HG03442 (cell line): Measurements from ENCODE around the gene PRKN.
"Not testable (repeated sequence)": the region's sequence is repeated elsewhere in the genome, so short reads cannot be mapped to it uniquely, and the experiment has no call there.

Experiments
- ATAC-seq: cut with Tn5 transposase; IDR thresholded peaks from one replicate; pipeline ENCODE4 v1.9.1; 2021; ENCODE audit warnings: mild to moderate bottlenecking, moderate library complexity; ENCODE audit not compliant: unreplicated experiment

The PRKN gene

GRCh38 chr6:162541019-162541601, 186.5 kb downstream of the PRKN start:
- no peak for ATAC-seq

- no peak for ATAC-seq
Measured at GRCh38 chr6:162539321-162539720, 188.2 kb downstream of the PRKN start.

DNA sequence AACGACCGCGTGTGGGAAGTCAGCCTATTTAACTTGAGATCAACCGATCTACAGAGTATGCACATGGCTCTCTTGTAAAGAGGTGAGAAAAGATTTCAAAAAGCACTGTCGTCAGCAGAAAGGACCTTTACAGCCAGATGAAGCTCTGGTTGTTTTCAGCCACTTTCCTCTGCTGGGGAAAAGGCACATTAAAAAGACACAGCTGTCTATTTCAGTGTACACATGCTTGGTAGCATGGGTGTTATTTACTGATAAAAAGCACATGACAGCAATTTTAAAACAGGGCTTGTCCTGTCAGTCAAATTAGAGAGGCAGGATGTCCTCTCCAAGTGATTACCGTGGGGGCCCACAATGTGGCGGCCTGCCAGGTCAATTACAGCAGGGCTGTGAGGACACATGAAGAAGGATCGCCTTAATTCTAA, 188.9 kb downstream of the PRKN start:
- no peak for ATAC-seq

GRCh38 chr6:162533009-162533400, 194.6 kb downstream of the PRKN start:
- ATAC-seq, result no peak

DNA sequence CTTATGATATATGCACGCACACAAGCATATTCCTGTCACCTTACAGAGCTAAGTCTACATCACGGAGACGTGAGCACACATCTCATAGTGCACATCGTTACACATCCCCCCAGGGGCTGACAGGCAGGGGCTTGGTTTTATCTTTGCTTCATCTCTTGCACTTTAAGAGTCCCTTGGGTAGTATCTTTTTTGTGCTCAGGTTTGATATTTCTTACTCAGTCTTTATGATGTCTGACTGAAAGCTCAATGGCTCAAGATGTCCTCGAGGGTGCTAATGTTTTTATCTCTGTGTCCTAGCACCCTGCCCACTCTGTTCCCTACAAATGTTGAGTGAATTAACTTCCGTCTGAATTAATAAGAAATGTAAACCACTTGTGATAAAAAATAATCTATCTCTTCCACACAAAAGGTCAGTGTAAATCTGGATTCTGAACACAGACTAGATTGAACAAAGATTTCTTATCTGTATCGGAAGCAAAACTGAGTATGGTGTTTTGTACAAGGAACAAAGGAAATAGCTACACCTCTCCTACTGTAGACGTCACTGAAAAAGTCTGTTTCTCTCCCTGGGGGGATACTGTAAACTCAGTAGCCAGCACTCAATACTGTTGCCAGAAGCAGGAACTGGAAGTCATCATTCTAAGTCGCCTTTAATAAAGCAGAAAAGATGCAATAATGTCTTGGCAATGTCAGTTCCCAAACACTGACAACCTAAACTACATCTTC, 195.1 kb downstream of the PRKN start:
- ATAC-seq, result no peak

GRCh38 chr6:162531391-162531790, 196.2 kb downstream of the PRKN start:
- not testable (repeated sequence) for ATAC-seq

DNA sequence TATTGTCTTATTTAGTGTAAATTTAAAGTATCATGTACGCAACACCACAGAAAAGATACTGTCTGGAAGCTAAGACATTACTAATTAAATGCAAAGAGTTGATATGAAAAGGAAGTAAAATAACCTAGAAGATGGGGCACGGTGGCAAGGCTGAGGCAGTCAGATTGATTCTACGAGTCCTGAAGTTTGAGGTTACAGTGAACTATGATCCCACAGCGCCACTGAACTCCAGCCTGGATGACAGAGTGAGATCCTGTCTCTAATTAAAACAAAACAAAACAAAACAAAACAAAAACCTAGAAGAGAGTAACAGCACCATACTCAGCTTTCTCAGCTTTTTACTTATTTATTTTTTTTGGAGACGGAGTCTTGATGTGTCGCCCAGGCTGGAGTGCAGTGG, 199.0 kb downstream of the PRKN start:
- no peak for ATAC-seq

DNA sequence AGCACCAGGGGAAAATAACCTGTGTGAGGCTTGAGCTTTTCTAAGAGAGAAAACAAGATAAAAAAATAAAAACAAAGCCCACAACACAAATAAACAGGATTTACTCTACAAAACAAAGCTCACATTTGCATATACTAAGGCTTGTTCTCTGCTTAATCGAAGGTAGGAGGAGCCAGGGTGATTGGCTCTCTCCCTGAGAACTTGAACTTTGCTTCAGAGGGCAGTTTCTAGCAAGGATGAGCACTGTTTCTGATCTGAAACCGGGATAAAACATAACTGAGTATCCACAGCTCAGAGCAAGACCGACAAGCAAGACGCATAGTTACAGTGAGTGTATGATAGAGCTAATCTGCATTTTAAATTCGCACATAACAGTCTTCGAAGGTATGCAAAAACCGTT, 200.6 kb downstream of the PRKN start:
- no peak for ATAC-seq

DNA sequence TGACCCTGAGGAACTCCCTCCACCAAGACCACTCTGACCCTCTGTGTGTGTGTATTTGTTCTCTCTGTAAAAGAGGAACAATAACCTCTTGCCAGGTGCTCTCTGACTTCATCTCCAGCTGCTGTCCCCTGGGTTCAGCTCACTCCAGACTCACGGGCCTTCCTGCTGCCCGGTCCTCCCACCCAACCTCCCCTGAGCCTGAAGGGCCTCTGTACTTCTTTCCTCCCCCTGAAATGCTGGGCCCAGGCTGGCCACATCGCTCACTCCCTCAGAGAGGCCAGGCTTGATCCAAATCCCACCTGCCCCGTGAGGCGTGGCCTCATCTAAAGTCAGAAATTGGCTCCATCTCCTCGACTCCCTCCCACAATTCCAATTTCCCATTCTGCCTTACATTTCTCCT, 202.4 kb downstream of the PRKN start:
- ATAC-seq, result no peak

- no peak for ATAC-seq
Measured at GRCh38 chr6:162512744-162513143, 214.8 kb downstream of the PRKN start.

DNA sequence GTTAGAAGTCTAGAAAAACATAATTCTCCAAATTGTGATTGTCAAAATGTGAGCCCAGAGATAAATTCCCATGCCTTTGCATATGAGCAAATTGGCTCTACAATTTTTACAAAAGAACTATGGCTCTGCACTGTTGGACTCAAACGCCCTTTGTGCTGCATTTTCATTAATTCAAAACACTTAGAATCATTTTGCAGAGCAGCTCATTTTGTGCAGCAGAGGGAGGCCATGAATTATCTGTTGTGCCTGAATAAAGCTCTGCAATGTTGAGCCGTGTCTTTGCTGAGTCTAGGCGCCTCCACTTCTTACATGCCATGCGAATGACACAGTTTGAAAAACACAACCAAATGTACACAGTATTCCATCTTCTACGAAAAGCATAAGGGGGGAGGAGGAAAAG, 230.2 kb downstream of the PRKN start:
- no peak for ATAC-seq

- ATAC-seq, result no peak
Measured at GRCh38 chr6:162493917-162494316, 233.6 kb downstream of the PRKN start.

GRCh38 chr6:162491637-162492036, 235.9 kb downstream of the PRKN start:
- ATAC-seq, result no peak

DNA sequence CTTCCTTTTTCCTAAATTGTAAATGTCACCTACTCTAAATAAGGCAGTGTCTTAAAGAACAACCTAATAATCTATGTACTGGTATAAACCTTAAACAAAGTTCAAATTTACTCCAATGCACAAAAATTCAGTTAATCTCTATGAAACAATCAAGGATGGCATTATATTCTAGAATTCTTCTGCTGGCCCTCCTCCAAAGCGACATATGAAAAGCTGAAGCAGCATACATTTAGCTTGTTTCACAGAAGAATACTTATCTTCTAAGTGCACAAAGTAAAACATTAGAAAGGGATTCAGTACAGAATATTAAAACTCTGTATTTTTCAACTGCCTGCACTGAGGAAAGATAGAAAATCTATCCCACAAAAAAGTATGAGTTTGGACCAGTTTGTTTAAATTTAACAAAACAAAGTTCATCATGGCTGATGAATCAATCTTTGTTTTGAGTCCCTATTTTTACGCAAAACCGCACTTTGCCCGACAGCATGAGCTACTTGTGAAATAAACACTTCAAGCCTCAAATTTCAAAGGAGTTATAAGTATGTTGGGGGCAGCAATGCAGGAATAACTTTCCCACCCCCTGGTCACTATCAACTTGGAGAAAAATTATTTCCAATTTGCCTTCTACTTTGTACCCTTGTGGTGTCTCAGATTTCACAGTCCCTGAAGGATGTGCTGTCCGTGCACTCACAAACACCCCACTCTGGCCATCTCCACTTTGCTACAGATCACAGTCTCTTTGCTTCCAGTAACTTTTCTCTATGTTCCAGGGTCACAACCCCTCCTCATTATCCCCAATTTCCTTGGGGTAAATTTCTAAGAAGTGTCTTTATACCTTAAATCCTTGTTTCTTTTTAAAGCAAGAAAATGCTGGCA, 238.2 kb downstream of the PRKN start:
- no peak for ATAC-seq

DNA sequence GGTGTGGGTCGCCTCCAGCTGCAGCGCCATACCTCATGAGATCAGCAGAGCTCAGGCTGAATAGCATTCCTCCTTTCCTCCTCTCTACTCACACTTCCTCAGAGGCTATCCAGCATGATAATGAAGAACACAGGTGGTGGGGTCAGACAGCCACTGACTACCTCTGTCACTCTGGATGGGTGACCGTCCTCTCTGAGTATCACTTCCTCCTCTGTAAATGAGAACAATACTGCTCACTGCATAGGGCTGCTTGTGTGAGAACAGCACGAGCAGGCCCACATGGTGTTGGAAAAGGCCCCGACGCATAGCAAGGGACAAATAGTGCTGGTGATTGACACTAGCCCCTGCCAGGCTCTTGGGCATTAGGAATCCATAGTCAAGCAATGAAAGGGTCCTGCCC, 239.1 kb downstream of the PRKN start:
- no peak for ATAC-seq

GRCh38 chr6:162485464-162485863, 242.1 kb downstream of the PRKN start:
- no peak for ATAC-seq

DNA sequence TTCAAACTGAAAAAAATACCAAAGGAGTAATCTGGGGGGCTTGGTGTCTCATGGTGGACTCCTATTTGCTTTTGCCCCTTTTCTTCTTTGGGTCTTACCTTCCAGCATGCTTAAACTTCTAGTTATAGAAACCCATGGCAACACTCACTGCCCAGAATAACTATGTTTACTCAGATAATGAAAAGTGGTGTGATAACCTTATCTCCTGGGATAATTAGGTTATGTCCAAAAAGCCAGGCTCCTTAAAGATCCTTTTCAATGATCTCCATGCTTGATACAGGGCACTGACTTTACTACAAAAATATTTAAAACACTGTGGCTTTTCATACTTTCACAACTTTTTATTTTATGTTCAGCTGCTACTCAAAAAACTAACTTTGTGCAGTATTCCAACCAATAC, 245.6 kb downstream of the PRKN start:
- ATAC-seq, result no peak

GRCh38 chr6:162481320-162481719, 246.2 kb downstream of the PRKN start:
- ATAC-seq, result no peak

- no peak for ATAC-seq
Measured at GRCh38 chr6:162478192-162478671, 249.3 kb downstream of the PRKN start.

- no peak for ATAC-seq
Measured at GRCh38 chr6:162474722-162475121, 252.8 kb downstream of the PRKN start.

GRCh38 chr6:162471842-162472241, 255.7 kb downstream of the PRKN start:
- ATAC-seq, result no peak

- ATAC-seq, result no peak
Measured at GRCh38 chr6:162468326-162468725, 259.2 kb downstream of the PRKN start.
